Umbilical cord (tissue), 2 donors: Measurements from ENCODE around the gene CELF4. TPM values are rescaled to one million over a fixed set of nuclear protein-coding genes. Genes with fewer than 3 reads are reported as not detected.

Source experiments
- DNase-seq: peaks from one replicate; pipeline ENCODE4 v3.0.0-alpha.2; 2015; ENCODE audit warnings: low spot score
- total RNA-seq: library from RNA; depleted of rRNA; stranded (reverse); fragments of >200 nt; gene quantifications from one replicate; pipeline ENCODE4 v1.2.3, GENCODE V29; 2014; ENCODE audit warnings: low replicate concordance; ENCODE audit not compliant: insufficient read depth

Gene CELF4
- total RNA-seq, 1 donor from 2014 or later: 5.3 TPM

DNA sequence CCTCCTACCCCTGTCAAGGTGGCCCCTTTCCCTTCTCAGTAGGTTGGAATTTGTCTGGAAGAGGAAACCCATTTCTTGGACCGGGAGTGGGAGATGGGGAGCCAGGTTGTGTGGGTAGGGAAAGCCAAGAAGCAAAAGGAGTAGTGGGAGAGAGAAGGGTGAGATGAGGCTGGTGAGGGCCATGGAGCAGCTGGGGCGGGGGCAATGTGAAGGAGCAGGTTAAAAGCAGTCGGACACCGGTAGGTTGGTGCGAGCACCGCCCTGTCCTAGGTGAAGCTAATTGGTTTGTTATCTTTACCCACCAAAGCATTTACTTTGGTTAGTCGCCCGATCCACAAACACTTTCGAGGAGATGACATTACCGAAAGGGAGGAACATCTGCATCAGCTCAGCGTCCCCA lies 306.8 kb downstream of the CELF4 start:
- DNase-seq: no peak

DNA sequence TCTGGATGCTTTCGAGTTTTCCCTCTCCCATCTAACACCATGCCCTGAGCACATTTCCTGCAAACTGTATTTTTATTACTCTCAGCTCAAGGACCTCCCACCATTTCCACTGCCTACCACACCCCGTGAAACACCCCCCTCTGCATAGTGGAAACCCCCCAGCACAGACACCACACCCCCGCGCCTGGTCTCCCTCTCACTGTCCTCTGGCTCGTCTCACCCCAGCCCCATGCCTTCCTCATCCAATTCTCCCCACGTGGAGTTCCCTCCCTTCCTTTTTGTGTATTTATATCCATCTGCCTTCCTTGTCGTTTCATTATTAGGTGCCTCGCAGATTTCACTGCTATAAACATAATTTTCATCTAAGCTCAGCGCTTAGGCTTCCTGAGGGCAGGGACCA lies 307.5 kb downstream of the CELF4 start:
- DNase-seq: no peak

GRCh38 chr18:37254973-37255372 lies 310.6 kb downstream of the CELF4 start:
- DNase-seq: no peak

GRCh38 chr18:37254236-37254754 lies 311.3 kb downstream of the CELF4 start:
- DNase-seq: no peak

DNA sequence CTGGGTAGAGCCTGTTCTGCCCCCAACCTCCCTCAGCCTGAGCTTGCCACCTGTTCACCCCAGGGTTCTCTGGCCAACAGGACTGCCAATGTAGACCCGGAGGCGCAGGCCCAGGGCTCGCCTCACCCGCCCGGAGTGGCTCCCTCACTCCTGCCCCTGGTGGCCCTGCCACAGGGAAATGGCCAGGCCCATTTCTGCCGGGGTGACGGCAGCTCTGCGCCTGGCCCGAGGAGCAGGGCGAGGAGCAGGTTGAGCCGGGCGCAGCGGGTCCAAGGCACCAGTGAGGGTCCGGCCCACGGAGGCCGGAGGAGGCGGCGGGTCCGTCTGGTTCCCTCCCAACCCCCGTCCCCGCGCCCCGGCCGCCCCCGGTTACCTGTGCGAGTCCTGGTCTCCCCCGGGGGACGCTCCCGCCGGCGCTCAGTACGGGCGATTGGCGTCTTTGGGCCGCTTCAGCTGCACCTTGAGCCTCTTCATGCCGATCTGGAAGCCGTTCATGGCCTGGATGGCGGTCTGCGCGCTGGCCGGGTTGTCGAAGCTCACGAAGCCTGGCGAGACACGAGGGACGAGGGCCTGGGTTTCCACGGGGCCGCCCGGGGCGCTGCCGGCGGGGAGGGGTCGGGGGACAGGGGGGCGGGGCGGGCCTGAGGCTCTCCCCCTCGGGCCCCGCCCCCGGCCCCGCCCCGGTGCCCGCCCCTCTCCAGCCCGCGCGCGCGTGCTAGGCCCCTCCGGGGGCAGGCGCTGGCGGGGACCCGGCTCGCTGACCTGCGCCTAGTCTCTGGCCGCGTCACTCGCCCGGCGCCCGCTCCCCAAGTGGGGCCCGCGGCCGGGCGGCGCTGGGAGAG lies 312.0 kb downstream of the CELF4 start:
- no peak for DNase-seq

DNA sequence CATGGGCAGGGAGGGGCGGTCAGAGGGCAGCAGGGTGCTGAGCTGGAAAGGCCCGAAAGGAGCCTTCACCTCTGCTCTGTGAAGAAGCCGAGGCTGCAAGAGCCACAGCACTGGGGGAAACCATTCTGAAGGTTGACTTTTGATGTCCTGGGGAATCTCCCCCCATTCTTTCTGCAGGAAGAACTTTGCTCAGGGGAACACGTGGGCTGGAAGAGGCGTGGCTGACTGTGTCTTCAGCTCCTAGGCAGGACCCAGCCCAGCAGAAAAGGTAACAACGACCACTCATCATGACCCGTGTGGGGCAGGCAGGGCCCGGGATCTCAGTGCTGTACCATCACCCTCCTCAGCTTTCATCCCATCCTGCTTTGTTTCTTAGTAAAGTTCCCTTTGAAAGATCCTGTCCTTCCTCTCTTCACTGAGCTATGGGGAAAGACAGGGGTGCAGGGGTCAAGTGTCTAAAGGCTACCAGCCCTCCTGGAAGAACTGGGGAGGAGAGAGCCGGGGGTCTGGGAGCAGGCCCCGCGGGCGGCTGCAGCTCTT lies 312.7 kb downstream of the CELF4 start:
- no peak for DNase-seq

DNA sequence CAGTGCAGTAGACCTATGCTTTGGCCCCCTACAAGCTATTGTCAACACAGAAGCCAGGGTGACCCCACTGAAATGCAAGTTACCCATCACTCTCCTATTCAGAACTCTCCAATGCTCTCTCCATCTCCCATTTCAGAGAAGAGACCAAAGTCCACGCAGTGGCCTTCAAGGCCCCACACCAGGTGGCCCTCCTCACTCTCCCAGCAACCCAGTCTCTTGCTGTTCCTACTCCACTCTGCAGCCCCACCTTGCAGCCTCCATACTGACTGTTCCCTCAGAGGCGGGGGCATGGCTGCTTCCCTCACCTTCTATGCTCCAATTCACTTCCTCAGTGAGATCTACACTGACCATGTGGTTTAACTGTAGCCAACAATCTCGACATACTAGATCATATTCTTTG lies 313.3 kb downstream of the CELF4 start:
- DNase-seq: no peak

GRCh38 chr18:37251679-37252078 lies 313.9 kb downstream of the CELF4 start:
- DNase-seq: no peak

DNA sequence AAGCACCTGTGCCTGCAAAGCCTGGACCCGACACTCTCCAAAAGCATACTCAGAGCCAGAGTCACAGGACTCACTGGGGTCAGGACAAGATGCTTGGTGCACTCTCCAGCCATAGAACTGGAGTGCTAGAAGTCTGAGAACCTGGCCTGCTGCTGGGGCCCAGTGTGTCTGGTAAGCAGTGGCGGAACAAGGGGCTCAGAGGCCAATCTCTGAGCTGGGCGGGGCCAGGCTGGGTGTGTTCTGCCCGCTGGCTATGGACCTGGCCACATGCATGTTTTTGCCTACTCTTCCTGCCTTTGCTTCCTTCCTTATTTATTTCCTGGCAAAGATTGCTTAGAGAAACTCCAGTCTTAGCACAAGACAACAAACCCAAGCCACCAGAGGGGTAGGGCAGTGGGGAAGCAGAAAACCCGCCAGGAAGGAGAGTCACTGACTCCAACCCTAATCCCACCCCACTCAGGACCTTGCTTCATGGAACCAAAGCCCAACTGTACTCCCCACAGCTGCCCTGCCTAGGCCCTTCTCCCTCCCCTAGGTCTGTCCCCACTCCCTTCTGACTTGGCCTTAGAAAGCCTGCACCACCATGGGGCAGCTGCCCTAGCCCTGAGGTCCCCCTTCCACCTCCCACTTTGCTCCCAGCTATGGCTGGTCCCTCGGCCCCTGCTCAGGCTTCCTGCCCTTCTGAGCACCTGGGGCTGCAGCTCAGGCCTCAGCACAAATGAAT lies 315.5 kb downstream of the CELF4 start:
- no peak for DNase-seq

- DNase-seq: no peak
Measured at GRCh38 chr18:37249171-37249886, 316.3 kb downstream of the CELF4 start.

DNA sequence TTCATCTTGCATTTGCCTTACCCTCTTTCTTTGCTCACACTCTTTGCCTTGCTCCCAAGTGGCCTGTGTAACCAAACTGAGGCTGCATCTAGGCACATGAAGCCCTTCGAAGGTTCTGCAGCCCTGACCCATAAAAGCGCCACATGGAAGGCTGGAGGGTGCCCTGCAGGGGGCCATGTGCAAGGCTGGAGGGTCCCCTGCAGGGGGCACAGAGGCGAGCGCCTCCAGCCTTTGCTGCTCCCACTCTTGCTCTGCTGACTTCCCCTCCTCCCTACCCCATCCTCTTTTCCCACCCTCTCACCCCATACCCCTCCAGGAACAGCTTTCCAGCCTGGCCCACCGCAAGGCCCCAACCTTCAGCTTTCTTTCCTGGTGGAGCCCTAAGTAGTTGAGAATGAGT lies 317.3 kb downstream of the CELF4 start:
- no peak for DNase-seq

GRCh38 chr18:37247497-37248161 lies 318.0 kb downstream of the CELF4 start:
- no peak for DNase-seq

GRCh38 chr18:37246779-37247340 lies 318.7 kb downstream of the CELF4 start:
- DNase-seq: no peak

GRCh38 chr18:37244618-37245017 lies 321.0 kb downstream of the CELF4 start:
- DNase-seq: no peak

- DNase-seq: no peak
Measured at GRCh38 chr18:37243741-37244140, 321.9 kb downstream of the CELF4 start.

- no peak for DNase-seq
Measured at GRCh38 chr18:37242826-37243560, 322.6 kb downstream of the CELF4 start.

DNA sequence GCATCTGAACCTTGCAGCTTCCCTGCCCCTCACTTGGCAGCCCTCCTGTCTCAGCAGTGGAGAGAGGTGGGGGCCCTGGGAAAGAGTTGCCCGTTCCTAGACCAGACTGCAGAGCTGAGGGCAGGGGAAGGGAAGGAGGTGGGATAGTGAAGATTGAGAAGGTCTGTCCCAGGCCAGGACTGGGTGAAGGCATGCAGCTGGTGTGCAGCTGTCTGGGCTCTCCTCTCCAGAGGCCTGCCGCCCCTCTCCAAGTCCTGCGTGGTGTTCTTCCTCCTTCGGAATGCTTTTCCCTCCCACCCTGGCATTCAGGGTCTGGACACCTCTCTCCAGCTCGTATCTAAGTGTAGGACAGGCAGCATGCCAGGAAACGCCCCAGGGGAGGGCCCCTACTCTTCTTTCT lies 323.5 kb downstream of the CELF4 start:
- DNase-seq: no peak

DNA sequence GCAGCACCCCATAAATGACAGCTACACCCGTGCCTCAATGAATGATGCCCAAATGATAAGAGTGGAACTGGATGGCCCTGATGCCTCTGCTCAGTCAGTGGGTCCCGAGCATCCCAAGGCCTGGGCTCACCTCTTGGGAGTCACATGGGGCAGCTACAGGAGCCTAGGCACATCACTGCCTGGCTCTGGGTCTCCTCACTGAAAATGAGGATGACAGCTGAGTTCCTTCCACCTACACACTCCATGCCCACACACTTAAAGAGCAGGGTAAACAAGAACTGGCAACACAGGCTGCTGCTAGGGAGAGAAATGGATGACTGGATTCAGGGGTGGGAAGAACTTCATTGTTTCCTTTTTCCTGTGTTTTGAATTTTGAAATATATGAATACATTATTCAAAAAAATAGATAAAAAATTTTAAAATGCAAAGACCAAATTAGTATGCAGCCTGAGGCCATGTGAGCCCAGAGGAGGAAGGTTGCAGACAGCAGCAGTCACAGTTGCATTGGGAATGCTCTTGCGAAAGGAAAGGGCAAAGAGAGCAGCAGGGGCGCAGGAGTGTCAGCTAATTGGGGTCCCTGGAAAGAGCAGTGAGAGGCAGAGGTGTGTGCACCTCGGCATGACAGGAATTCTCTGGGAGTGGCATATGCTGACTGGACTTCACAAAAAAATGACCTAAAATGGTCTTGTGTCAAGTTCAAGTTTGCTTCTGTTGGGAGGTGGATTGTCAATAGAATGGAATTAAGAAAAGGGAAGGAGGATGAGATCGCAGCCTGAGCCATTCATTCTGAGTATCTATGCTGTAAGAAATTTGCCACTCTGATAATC lies 327.1 kb downstream of the CELF4 start:
- DNase-seq: no peak

DNA sequence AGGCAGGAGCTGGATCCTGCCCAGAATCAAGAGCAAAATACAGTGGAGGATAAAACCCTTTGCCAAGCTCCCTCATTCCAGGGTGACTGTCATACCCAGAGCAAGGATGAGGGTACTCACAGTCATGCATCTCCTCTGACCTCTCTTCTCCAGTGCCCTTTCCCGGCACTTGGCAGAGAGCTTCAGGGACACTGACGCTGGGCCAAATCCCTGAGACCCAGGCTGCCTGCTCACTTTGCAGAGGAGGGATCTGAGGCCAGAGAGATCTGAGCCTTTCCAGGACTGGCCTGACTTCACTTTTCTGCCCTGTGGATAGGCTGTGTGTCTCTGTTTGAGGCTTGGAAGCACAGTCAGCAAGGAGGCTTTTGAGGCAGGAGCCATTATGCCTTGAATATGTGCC lies 330.0 kb downstream of the CELF4 start:
- no peak for DNase-seq
